ENCODE measurements around the gene DIPK1C. TPM values are rescaled to one million over a fixed set of nuclear protein-coding genes. Genes with fewer than 3 reads are reported as not detected.
A peak's percentile ranks its signal among the peaks of the same experiment; 100 is the strongest.

DIPK1C gene
- total RNA-seq, 1 experiment from 2014 or later: not detected

- Mint-ChIP-seq H3K36me3 (no peaks in the 10 kb centered on the region), H3K4me1 (peaks cover 3% of the 10 kb centered on the region), H3K27ac (no peak overlapping the region), H3K4me3 (no peak overlapping the region), H3K9me3 (peaks cover 10% of the 10 kb centered on the region), H3K27me3 (ENCODE audit: low read depth) (peaks cover 36% of the 10 kb centered on the region)
- TF ChIP-seq ATF1 (CRISPR knock-in tag; IDR thresholded peaks at IDR 0.05) (no peak), ZNF532 (CRISPR knock-in tag; IDR thresholded peaks at IDR 0.05; ENCODE audit: borderline replicate concordance) (no peak), NR2C2 (CRISPR knock-in tag; IDR thresholded peaks at IDR 0.05) (no peak), ZNF416 (CRISPR knock-in tag; IDR thresholded peaks at IDR 0.05) (no peak), IRF1 (CRISPR knock-in tag; IDR thresholded peaks at IDR 0.05) (no peak), MYBL2 (CRISPR knock-in tag; IDR thresholded peaks at IDR 0.05) (no peak), JAZF1 (CRISPR knock-in tag; IDR thresholded peaks at IDR 0.05) (no peak)
- CTCF ChIA-PET: interaction anchor here (1.3 to 4.7 kb wide), 3 partner anchors 32 to 119 kb away, joined by 3 to 27 read pairs (median 12); no protein-coding TSS in a partner anchor
- ATAC-seq (no peak), DNase-seq (ENCODE audit: low spot score) (no peak)
- POLR2A ChIA-PET: no interaction called here
These were observed 3.7 kb upstream of the DIPK1C start for GRCh38 chr18:74460825-74461224.

DNA sequence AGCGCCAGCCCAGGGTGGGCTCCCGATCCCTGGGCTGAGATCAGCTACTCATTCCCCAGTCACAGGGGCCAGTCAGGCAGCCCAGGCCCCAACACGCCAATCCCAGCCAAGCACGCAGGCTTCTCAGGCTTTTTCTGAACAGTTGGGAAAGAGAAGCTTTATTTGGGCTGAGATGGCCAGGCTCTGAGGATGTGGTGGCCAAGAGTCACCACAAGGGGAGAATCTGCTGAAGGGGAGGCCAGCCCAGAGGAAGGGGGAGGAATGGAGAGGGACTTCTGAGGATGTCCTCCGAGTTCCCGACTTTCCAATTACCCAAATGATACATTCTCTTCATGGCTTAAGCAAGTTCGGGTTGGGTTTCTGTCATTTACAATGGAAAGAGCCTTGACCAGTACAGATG, 2.8 kb upstream of the DIPK1C start:
- Mint-ChIP-seq H3K36me3 (no peaks in the 10 kb centered on the region), H3K4me1 (peaks cover 3% of the 10 kb centered on the region), H3K9me3 (peaks cover 10% of the 10 kb centered on the region), H3K27ac (no peak overlapping the region), H3K4me3 (no peak overlapping the region), H3K27me3 (ENCODE audit: low read depth) (peaks cover 45% of the 10 kb centered on the region)
- DNase-seq (ENCODE audit: low spot score) (peak; percentile 53), ATAC-seq (peak; percentile 83)
- ChIA-PET POLR2A (no interaction called here), CTCF (interaction anchor here (0.7 to 4.7 kb wide), 21 partner anchors 10 to 308 kb away, joined by 3 to 27 read pairs (median 4); partner anchors contain the start of gene CNDP2)
- TF ChIP-seq, protein P1, sequence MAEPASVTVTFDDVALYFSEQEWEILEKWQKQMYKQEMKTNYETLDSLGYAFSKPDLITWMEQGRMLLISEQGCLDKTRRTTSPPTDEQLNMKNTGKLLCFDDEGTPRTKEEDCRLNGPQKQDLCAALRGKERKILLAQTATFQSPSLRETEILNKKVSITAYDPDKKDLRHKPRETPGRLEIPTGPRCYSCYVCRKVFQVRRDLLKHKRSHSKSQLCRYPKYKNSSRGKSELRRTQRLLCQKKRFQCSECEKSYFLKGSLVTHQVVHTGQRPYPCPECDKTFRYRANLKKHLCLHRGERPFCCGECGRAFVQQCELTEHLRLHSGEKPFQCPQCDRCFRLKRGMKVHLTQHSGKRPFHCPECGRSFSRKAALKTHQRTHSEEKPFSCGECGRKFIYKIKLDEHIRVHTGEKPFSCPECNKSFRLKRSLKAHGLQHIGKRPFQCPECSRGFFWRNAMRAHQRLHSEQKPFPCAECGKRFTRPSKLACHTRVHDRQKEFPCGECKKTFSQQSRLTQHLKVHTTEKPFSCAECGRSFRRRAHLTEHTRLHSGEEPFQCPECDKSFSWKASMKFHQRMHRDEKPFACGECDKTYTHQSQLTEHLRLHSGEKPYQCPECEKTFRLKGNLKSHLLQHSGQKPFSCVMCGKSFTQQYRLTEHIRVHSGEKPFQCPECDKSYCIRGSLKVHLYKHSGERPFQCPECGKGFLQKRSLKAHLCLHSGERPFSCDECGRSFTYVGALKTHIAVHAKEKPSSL (CRISPR knock-in tag; conservative IDR thresholded peaks at IDR 0.05): no peak
- 0 out of 2 replicates have a peak, but pooled peaks have one; percentile 28 for TF ChIP-seq CTCF (IDR thresholded peaks at IDR 0.05)

GRCh38 chr18:74457725-74458421, 765 bp upstream of the DIPK1C start:
- Mint-ChIP-seq H3K4me3 (peak overlapping the region; percentile 83), H3K27me3 (ENCODE audit: low read depth) (peaks cover 61% of the 10 kb centered on the region), H3K4me1 (peaks cover 3% of the 10 kb centered on the region), H3K9me3 (peaks cover 9% of the 10 kb centered on the region), H3K36me3 (no peaks in the 10 kb centered on the region), H3K27ac (no peak overlapping the region)
- no peak for DNase-seq (ENCODE audit: low spot score)
- CTCF ChIA-PET: interaction anchor here (0.7 to 4.7 kb wide), 4 partner anchors 11 to 225 kb away, joined by 3 to 27 read pairs (median 4); no protein-coding TSS in a partner anchor
- POLR2A ChIA-PET: no interaction called here
- ATAC-seq: no peak
- TF ChIP-seq, protein P2, sequence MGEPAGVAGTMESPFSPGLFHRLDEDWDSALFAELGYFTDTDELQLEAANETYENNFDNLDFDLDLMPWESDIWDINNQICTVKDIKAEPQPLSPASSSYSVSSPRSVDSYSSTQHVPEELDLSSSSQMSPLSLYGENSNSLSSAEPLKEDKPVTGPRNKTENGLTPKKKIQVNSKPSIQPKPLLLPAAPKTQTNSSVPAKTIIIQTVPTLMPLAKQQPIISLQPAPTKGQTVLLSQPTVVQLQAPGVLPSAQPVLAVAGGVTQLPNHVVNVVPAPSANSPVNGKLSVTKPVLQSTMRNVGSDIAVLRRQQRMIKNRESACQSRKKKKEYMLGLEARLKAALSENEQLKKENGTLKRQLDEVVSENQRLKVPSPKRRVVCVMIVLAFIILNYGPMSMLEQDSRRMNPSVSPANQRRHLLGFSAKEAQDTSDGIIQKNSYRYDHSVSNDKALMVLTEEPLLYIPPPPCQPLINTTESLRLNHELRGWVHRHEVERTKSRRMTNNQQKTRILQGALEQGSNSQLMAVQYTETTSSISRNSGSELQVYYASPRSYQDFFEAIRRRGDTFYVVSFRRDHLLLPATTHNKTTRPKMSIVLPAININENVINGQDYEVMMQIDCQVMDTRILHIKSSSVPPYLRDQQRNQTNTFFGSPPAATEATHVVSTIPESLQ (CRISPR knock-in tag; IDR thresholded peaks at IDR 0.05): no peak
- TF ChIP-seq TEAD1 (CRISPR knock-in tag; IDR thresholded peaks at IDR 0.05) (no peak), NR2C2 (CRISPR knock-in tag; IDR thresholded peaks at IDR 0.05) (no peak), SMAD3 (CRISPR knock-in tag; IDR thresholded peaks at IDR 0.05; ENCODE audit: borderline replicate concordance) (no peak), ZNF121 (CRISPR knock-in tag; IDR thresholded peaks at IDR 0.05) (no peak), ERG (CRISPR knock-in tag; IDR thresholded peaks at IDR 0.05) (no peak), JUN (CRISPR knock-in tag; IDR thresholded peaks at IDR 0.05) (no peak), CTCF (IDR thresholded peaks at IDR 0.05) (no peak)
